Pancreas (tissue), 10 donors: ENCODE measurements around the gene TRPT1. TPM values are rescaled to one million over a fixed set of nuclear protein-coding genes. Genes with fewer than 3 reads are reported as not detected.
A peak's percentile ranks its signal among the peaks of the same experiment; 100 is the strongest.

Experiments used
- ATAC-seq, 4 donors: fragments of 200-7000 bp; cut with Tn5 transposase; one replicate each; pipeline versions ENCODE4 v1.8.0 to v1.9.1; 2020; ENCODE audit warnings: mild to moderate bottlenecking in 4 of 4, moderate library complexity in 4 of 4
- DNase-seq, 6 donors: peaks; one replicate each; pipeline ENCODE4 v3.0.0-alpha.2; 2020
- FAIRE-seq: peaks from 2 replicates; lab custom pipeline; 2012; peaks lifted over from hg19 to GRCh38; lab: Jason Lieb, UNC
- H3K27ac ChIP-seq, 4 donors: fragments of 200-600 bp; sonication (generic); 1 replicate in 3 of 4; 2 replicates in 1 of 4; pipeline versions ENCODE4 v1.5.0 to v1.8.0; 2020
- H3K27me3 ChIP-seq, 4 donors: fragments of 200-600 bp; one replicate each; pipeline ENCODE4 v1.8.0; 2021
- H3K36me3 ChIP-seq, 3 donors: fragments of 200-600 bp; sonication (generic) in 1 of 3; one replicate each; pipeline versions ENCODE4 v1.5.0 to v1.8.0; 2020 to 2021
- H3K4me1 ChIP-seq, 3 donors: fragments of 200-600 bp; one replicate each; pipeline ENCODE4 v1.8.0; 2021
- H3K4me3 ChIP-seq, 4 donors: fragments of 200-600 bp; sonication (generic) in 2 of 4; one replicate each; pipeline versions ENCODE4 v1.5.0 to v1.8.0; 2020 to 2021
- H3K9me3 ChIP-seq, 4 donors: fragments of 200-600 bp; one replicate each; pipeline ENCODE4 v1.8.0; 2021
- WGBS, 2 donors: extraction: QIAGEN DNeasy Blood & Tissue Kit; methylation state at CpG; one replicate each; pipeline ENCODE4 v1.1.7; 2013; 5-methylcytosine and 5-hydroxymethylcytosine counted together
- intact Hi-C, 3 donors: fragments of 100-400 bp; cut with DNase I; formaldehyde crosslinking; loops; one replicate each; pipeline versions ENCODE4 v1.11.1 to v1.14.2; 2022
- polyA plus RNA-seq, 2 donors: library from polyadenylated mRNA; stranded (reverse); fragments of 200-250 nt; gene quantifications; one replicate each; pipeline ENCODE4 v1.2.3, GENCODE V29; 2013
- total RNA-seq, 6 donors: library from RNA; stranded (reverse); fragmentation: NEBNext Ultra II Directional in 4 of 6; extraction: Animal tissue kit (Norgen Biotek cat#: 25700) in 4 of 6; gene quantifications; one replicate each; pipeline versions ENCODE4 v1.2.1 to v1.2.4, GENCODE V29; 2021 to 2023
- TF ChIP-seq, protein P1 (sequence below), 4 donors: fragments of 200-600 bp; sonication (generic) in 3 of 4; IDR thresholded peaks; one replicate each; pipeline versions ENCODE4 v1.5.0 to v1.8.0; 2021; ENCODE audit warnings: antibody characterized with exemption in 4 of 4
- donor health status: healthy with polysubstance abuse.
- donor health status: DM: no; HTN: no; CAD: no; lungs with moderate emphysema.
- donor health status: DM: no; HTN: no; CAD: no.
- donor health status: control.
- donor health status: control.
- donor health status: Bipolar disorder and iron deficiency.
- donor health status: DM: yes; HTN: yes; CAD: no.
- donor health status: DM: no; HTN: no; CAD: no.
- donor health status: DM: no; HTN: no; CAD: no.
- donor health status: DM: yes; HTN: yes; CAD: no.

The TRPT1 gene
- total and polyA plus RNA-seq, 8 donors: 18.6 to 78.7 (median 28.1) TPM

DNA sequence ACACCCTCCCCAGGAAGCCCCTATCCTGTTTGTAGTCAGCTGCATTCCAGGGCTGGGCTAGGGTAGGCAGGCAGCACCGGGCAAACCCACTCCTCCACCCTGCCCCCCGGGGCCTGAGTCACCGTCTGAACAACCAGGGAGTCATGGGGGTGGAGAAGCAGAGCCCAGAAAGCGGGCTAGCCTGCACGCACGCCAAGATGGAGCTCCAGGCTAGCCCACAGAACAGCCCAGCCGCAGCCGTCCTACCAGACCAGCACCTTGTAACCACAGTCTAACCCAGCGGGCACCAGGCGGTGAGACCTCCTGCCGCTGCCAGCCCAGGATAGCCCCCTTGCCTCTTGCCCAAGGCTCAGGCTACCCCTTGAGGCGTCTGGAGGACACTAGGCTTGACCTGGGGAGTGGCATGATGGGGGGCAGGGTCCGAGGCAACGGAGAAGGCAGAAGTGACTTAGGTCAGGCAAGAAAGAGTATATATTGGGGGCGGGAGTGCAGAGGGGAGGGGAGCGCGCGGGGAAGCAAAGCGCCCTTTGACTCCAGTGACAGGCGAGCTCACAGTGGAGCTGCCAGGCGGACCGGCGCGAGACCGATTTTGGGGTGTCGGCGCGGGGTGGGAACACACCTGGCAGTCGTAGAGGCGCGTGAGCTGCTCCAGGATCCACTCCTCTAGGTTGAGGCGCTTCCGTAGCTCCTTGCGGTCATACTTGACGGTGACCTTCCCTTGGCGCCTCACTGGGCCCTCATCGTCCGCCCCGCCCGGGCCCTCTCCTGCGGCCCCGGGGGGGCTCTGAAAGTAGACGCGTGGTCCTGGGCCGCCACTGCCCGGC is 20.0 kb upstream of the TRPT1 start:
- Histone ChIP-seq H3K27ac (peak overlapping the region; percentile 76 to 89 (median 83)), H3K4me1 (peaks cover 0 to 24% (median 17%) of the 10 kb centered on the region in 3 donors), H3K27me3 (no peaks in the 10 kb centered on the region), H3K9me3 (no peaks in the 10 kb centered on the region), H3K36me3 (no peaks in the 10 kb centered on the region), H3K4me3 (peak overlapping the region; percentile 35 to 75 (median 62))
- peak; percentile 84 to 92 (median 88) for DNase-seq
- FAIRE-seq: no peak
- WGBS, 2 donors: 1% methylated on average over 31 to 46 of the region's 46 CpGs
- intact Hi-C loops: no loop called here
- ATAC-seq: peak; percentile 8 to 22 (median 17)
- TF ChIP-seq, protein P1, sequence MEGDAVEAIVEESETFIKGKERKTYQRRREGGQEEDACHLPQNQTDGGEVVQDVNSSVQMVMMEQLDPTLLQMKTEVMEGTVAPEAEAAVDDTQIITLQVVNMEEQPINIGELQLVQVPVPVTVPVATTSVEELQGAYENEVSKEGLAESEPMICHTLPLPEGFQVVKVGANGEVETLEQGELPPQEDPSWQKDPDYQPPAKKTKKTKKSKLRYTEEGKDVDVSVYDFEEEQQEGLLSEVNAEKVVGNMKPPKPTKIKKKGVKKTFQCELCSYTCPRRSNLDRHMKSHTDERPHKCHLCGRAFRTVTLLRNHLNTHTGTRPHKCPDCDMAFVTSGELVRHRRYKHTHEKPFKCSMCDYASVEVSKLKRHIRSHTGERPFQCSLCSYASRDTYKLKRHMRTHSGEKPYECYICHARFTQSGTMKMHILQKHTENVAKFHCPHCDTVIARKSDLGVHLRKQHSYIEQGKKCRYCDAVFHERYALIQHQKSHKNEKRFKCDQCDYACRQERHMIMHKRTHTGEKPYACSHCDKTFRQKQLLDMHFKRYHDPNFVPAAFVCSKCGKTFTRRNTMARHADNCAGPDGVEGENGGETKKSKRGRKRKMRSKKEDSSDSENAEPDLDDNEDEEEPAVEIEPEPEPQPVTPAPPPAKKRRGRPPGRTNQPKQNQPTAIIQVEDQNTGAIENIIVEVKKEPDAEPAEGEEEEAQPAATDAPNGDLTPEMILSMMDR (IDR thresholded peaks at IDR 0.05): no peak

DNA sequence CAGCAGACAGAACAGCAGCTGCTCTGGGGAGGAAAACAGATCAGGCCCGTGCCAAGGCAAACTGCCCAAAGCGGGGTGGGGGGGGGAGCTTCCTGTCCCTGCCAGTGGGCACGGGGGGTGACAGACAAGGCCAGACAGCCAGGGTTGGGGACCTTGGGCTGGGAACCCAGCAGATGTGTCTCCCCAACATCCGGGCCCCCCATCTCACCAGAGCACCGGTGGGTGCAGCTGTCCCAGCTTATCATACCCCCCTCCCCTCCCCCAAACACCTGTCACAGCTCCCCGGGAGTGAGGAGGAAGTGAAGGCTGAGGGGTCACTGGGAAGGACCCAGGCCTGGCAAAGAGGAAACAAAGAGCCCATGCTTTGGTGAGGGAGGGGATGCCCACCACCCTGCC is 19.4 kb upstream of the TRPT1 start:
- Histone ChIP-seq H3K36me3 (no peaks in the 10 kb centered on the region), H3K27me3 (no peaks in the 10 kb centered on the region), H3K4me1 (peaks cover 1 to 24% (median 13%) of the 10 kb centered on the region in 3 donors), H3K9me3 (no peaks in the 10 kb centered on the region), H3K27ac (peak overlapping the region; percentile 76 to 89 (median 83)), H3K4me3 (peak overlapping the region; percentile 35 to 75 (median 62))
- TF ChIP-seq, protein P1 (IDR thresholded peaks at IDR 0.05): no peak
- ATAC-seq (peak in 3 of 4 donors; percentile 1 to 13 (median 3)), DNase-seq (peak; percentile 81 to 92 (median 89)), FAIRE-seq (no peak)
- intact Hi-C loops: no loop called here
- WGBS, 2 donors: 3 to 5% methylated on average over 6 of the region's 6 CpGs

GRCh38 chr11:64244966-64245365 is 19.0 kb upstream of the TRPT1 start:
- intact Hi-C loops: no loop called here
- peaks cover 5 to 28% (median 17%) of the 10 kb centered on the region in 3 donors for H3K4me1 ChIP-seq
- H3K27ac ChIP-seq: peak overlapping the region; percentile 76 to 89 (median 83)
- no peak for FAIRE-seq
- 8 to 16% methylated on average over 6 of the region's 6 CpGs for WGBS, 2 donors
- no peaks in the 10 kb centered on the region for H3K27me3 ChIP-seq
- H3K9me3 ChIP-seq: no peaks in the 10 kb centered on the region
- TF ChIP-seq, protein P1 (IDR thresholded peaks at IDR 0.05): no peak
- peak overlapping the region in 3 of 4 donors; percentile 35 to 70 (median 54) for H3K4me3 ChIP-seq
- DNase-seq: no peak
- no peaks in the 10 kb centered on the region for H3K36me3 ChIP-seq
- no peak for ATAC-seq

GRCh38 chr11:64244107-64244506 is 18.1 kb upstream of the TRPT1 start:
- no peak for DNase-seq
- no peaks in the 10 kb centered on the region for H3K36me3 ChIP-seq
- peaks cover 14 to 36% (median 25%) of the 10 kb centered on the region in 3 donors for H3K4me1 ChIP-seq
- WGBS, 2 donors: 32 to 37% methylated on average over 5 of the region's 5 CpGs
- no peak for ATAC-seq
- TF ChIP-seq, protein P1 (IDR thresholded peaks at IDR 0.05): no peak
- H3K27ac ChIP-seq: peak overlapping the region in 1 of 4 donors; percentile 88
- peak overlapping the region in 2 of 4 donors; percentile 54 to 70 for H3K4me3 ChIP-seq
- H3K27me3 ChIP-seq: no peaks in the 10 kb centered on the region
- H3K9me3 ChIP-seq: no peaks in the 10 kb centered on the region
- intact Hi-C loops: no loop called here
- no peak for FAIRE-seq
